SK-N-SH treated with all-trans-retinoic acid at 6 μM for 48 hours (cell line): ENCODE measurements around the gene PIWIL4.

Source experiments
- BACH2 ChIP-seq: fragments of 250-450 bp; sonication (Bioruptor Pico); IDR thresholded peaks from 2 replicates; pipeline ENCODE4 v1.9.0; 2021; ENCODE audit warnings: mild to moderate bottlenecking, borderline replicate concordance
- CSDC2 ChIP-seq: fragments of 250-450 bp; sonication (Bioruptor Pico); IDR thresholded peaks from 2 replicates; pipeline ENCODE4 v1.5.0; 2020; ENCODE audit warnings: mild to moderate bottlenecking, moderate library complexity
- ISL1 ChIP-seq: fragments of 250-450 bp; sonication (Bioruptor Pico); IDR thresholded peaks from 2 replicates; pipeline ENCODE4 v2.1.2; 2022; ENCODE audit warnings: mild to moderate bottlenecking, moderate library complexity
- OSR1 ChIP-seq: fragments of 250-450 bp; sonication (Bioruptor Pico); IDR thresholded peaks from 2 replicates; pipeline ENCODE4 v1.8.0; 2022; ENCODE audit warnings: moderate library complexity, mild to moderate bottlenecking, inconsistent platforms
- PATZ1 ChIP-seq: fragments of 250-450 bp; sonication (Bioruptor Pico); IDR thresholded peaks from 2 replicates; pipeline ENCODE4 v1.8.0; 2020; ENCODE audit warnings: mild to moderate bottlenecking, moderate library complexity, borderline replicate concordance
- PPARA ChIP-seq: fragments of 250-450 bp; sonication (Bioruptor Pico); IDR thresholded peaks from 2 replicates; pipeline ENCODE4 v1.5.0; 2020; ENCODE audit warnings: mild to moderate bottlenecking, borderline replicate concordance
- RARB ChIP-seq: fragments of 250-450 bp; sonication (Bioruptor Pico); IDR thresholded peaks from 2 replicates; pipeline ENCODE4 v1.8.0; 2021; ENCODE audit warnings: mild to moderate bottlenecking, moderate library complexity
- TCF4 ChIP-seq: fragments of 250-450 bp; sonication (Bioruptor Pico); IDR thresholded peaks from 2 replicates; pipeline ENCODE4 v1.8.0; 2021; ENCODE audit warnings: mild to moderate bottlenecking, moderate library complexity, borderline replicate concordance
- TSHZ2 ChIP-seq: fragments of 250-450 bp; sonication (Bioruptor Pico); IDR thresholded peaks from 2 replicates; pipeline ENCODE4 v1.5.0; 2020; ENCODE audit warnings: mild to moderate bottlenecking, moderate library complexity
- ZFP30 ChIP-seq: fragments of 450-650 bp; formaldehyde crosslinking; IDR thresholded peaks from 2 replicates; pipeline ENCODE4 v1.5.0; 2022; ENCODE audit warnings: mild to moderate bottlenecking, moderate library complexity

DNA sequence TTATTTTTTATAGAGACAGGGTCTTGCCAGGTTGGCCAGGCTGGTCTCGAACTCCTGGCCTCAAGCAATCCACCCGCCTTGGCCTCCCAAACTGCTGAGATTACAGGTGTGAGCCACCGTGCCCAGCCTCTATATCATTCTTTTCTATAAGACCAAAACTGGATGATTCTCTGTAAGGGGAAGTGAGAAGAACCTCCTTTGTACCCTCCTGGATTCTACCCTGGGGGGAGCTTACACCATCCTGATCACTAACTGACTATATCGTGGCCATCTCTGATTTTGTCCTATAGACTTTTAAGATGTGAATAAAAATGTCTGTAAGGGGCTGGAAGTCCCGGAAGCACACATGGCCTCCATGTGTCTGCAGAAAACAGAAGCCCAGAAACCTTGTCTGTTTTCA, 9.1 kb downstream of the PIWIL4 start:
- TF ChIP-seq CSDC2 (CRISPR knock-in tag) (no peak), OSR1 (CRISPR knock-in tag) (no peak), RARB (no peak), ISL1 (no peak), TSHZ2 (CRISPR knock-in tag) (no peak), ZFP30 (CRISPR knock-in tag) (no peak), PPARA (CRISPR knock-in tag) (no peak), BACH2 (CRISPR knock-in tag) (no peak), PATZ1 (no peak), TCF4 (CRISPR knock-in tag) (no peak)
